Natural killer cell treated with Interleukin-12 subunit alpha and Interleukin-12 subunit beta and Interleukin-15 and Interleukin-18, amount 100 ng/mL, for 72 hours (primary cell): Measurements from ENCODE around the gene ACP1. TPM values are rescaled to one million over a fixed set of nuclear protein-coding genes. Genes with fewer than 3 reads are reported as not detected.

Experiments
- ATAC-seq, 2 donors: fragments of 150-1000 bp; cut with Tn5 transposase in 1 of 2; sonication (Bioruptor Pico), chemical (Tn5 transposase) in 1 of 2; 2 replicates each; pipeline ENCODE4 v1.10.0; 2021
- DNase-seq: peaks from one replicate; pipeline ENCODE4 v3.0.0; 2022; ENCODE audit warnings: low spot score
- H3K27ac Mint-ChIP-seq, 2 donors: 1 replicate in 1 of 2; 2 replicates in 1 of 2; pipeline ENCODE4 v1.8.0; 2022; ENCODE audit warnings: mixed read lengths in 2 of 2, mild to moderate bottlenecking in 1 of 2, moderate library complexity in 1 of 2
- H3K27me3 Mint-ChIP-seq, 2 donors: 1 replicate in 1 of 2; 2 replicates in 1 of 2; pipeline ENCODE4 v1.8.0; 2022; ENCODE audit warnings: mixed read lengths in 2 of 2
- H3K36me3 Mint-ChIP-seq: one replicate; pipeline ENCODE4 v1.8.0; 2022; ENCODE audit warnings: mixed read lengths
- H3K4me1 Mint-ChIP-seq, 2 donors: 1 replicate in 1 of 2; 2 replicates in 1 of 2; pipeline ENCODE4 v1.8.0; 2022; ENCODE audit warnings: low read depth in 2 of 2, mixed read lengths in 2 of 2, mild to moderate bottlenecking in 1 of 2
- H3K4me3 Mint-ChIP-seq: one replicate; pipeline ENCODE4 v1.8.0; 2022; ENCODE audit warnings: mixed read lengths
- H3K9me3 Mint-ChIP-seq: 2 replicates; pipeline ENCODE4 v1.8.0; 2022; ENCODE audit warnings: mixed read lengths
- total RNA-seq, 2 donors: library from RNA; stranded (reverse); gene quantifications; one replicate each; pipeline ENCODE4 v1.2.3, GENCODE V29; 2022

The ACP1 gene
- total RNA-seq, 2 donors from 2014 or later, result 94.2 to 96.1 TPM

- Mint-ChIP-seq H3K9me3 (peaks cover 7% of the 10 kb centered on the region), H3K27ac (peak overlapping the region in 1 of 2 donors; percentile 40), H3K4me1 (peaks cover 19 to 32% of the 10 kb centered on the region in 2 donors), H3K36me3 (no peaks in the 10 kb centered on the region), H3K27me3 (peaks cover 6 to 19% of the 10 kb centered on the region in 2 donors), H3K4me3 (no peak overlapping the region)
- no peak for ATAC-seq
- DNase-seq, result no peak
These were observed 51.6 kb downstream of the ACP1 start for GRCh38 chr2:316381-316780.

GRCh38 chr2:317501-318424, 53.0 kb downstream of the ACP1 start:
- Mint-ChIP-seq H3K27me3 (peaks cover 6 to 27% of the 10 kb centered on the region in 2 donors), H3K9me3 (peaks cover 7% of the 10 kb centered on the region), H3K4me1 (peaks cover 19 to 32% of the 10 kb centered on the region in 2 donors), H3K36me3 (no peaks in the 10 kb centered on the region), H3K27ac (peak overlapping the region; percentile 92 to 95), H3K4me3 (peak overlapping the region; percentile 77)
- peak; percentile 64 for DNase-seq
- ATAC-seq, result peak; percentile 86 to 88

GRCh38 chr2:319059-319600, 54.4 kb downstream of the ACP1 start:
- Mint-ChIP-seq H3K27me3 (peaks cover 7 to 23% of the 10 kb centered on the region in 2 donors), H3K4me1 (peaks cover 19 to 32% of the 10 kb centered on the region in 2 donors), H3K27ac (peak overlapping the region; percentile 92 to 95), H3K4me3 (peak overlapping the region; percentile 77), H3K36me3 (no peaks in the 10 kb centered on the region), H3K9me3 (peaks cover 7% of the 10 kb centered on the region)
- DNase-seq (no peak), ATAC-seq (no peak)

- Mint-ChIP-seq H3K4me3 (no peak overlapping the region), H3K4me1 (peaks cover 19 to 33% of the 10 kb centered on the region in 2 donors)
These were observed 55.8 kb downstream of the ACP1 start for GRCh38 chr2:320561-320960.

GRCh38 chr2:322326-322725, 57.6 kb downstream of the ACP1 start:
- no peak for DNase-seq
- Mint-ChIP-seq H3K4me3 (no peak overlapping the region), H3K9me3 (peaks cover 8% of the 10 kb centered on the region), H3K27ac (no peak overlapping the region), H3K27me3 (peaks cover 33 to 42% of the 10 kb centered on the region in 2 donors), H3K4me1 (peaks cover 19 to 30% of the 10 kb centered on the region in 2 donors), H3K36me3 (peaks cover 8% of the 10 kb centered on the region)
- ATAC-seq, result no peak

More at GRCh38 chr2:320561-320960, 55.8 kb downstream of the ACP1 start:
- ATAC-seq, result no peak
- no peak for DNase-seq
- Mint-ChIP-seq H3K36me3 (no peaks in the 10 kb centered on the region), H3K9me3 (peaks cover 7% of the 10 kb centered on the region), H3K27ac (peak overlapping the region in 1 of 2 donors; percentile 16), H3K27me3 (peaks cover 21 to 36% of the 10 kb centered on the region in 2 donors)

- no peak for ATAC-seq
- no peak overlapping the region for H3K27ac Mint-ChIP-seq
- H3K9me3 Mint-ChIP-seq, result peaks cover 12% of the 10 kb centered on the region
- H3K4me3 Mint-ChIP-seq, result no peak overlapping the region
- DNase-seq, result no peak
- peaks cover 14% of the 10 kb centered on the region for H3K36me3 Mint-ChIP-seq
- H3K4me1 Mint-ChIP-seq, result peaks cover 14 to 23% of the 10 kb centered on the region in 2 donors
- H3K27me3 Mint-ChIP-seq, result peaks cover 34 to 42% of the 10 kb centered on the region in 2 donors
These were observed 58.3 kb downstream of the ACP1 start for GRCh38 chr2:323035-323434.

Other genes with a start within 250 kb of the ACP1 start
- 1 to 10 TPM in 1 of 2 donors, under 1 TPM in 1; 0.90 to 1.6 TPM for gene FAM110C, start 218.4 kb upstream of the ACP1 start, total RNA-seq
- gene SH3YL1, start 915 bp upstream of the ACP1 start, total RNA-seq, result 10 to 100 TPM; 15.4 to 17.5 TPM
- 1 to 10 TPM; 1.1 to 1.4 TPM for gene ALKAL2, start 23.1 kb downstream of the ACP1 start, total RNA-seq